ENCODE measurements around the gene AUTS2.

- no peak for TF ChIP-seq POLR2A (IDR thresholded peaks at IDR 0.05)
- TF ChIP-seq CTCF (IDR thresholded peaks at IDR 0.05), result no peak
Measured at GRCh38 chr7:70229242-70229641, 631.0 kb downstream of the AUTS2 start.

All from breast epithelium (tissue), 3 donors.